Lung (tissue), 16 donors: ENCODE data around the gene RPL38. TPM values are rescaled to one million over a fixed set of nuclear protein-coding genes. Genes with fewer than 3 reads are reported as not detected.

Experiments
- ATAC-seq: fragments of 200-7000 bp; cut with Tn5 transposase; one replicate; pipeline ENCODE4 v1.9.1; 2020; ENCODE audit warnings: moderate number of reproducible peaks; ENCODE audit not compliant: insufficient read depth, low FRiP score
- DNase-seq, 3 donors: peaks; one replicate each; pipeline ENCODE4 v3.0.0-alpha.2; 2013 to 2017
- H3K27ac ChIP-seq, 2 donors: one replicate each; pipeline ENCODE4 v1.5.1; 2013; ENCODE audit warnings: mild to moderate bottlenecking in 2 of 2, moderate library complexity in 2 of 2, control low read depth in 1 of 2, inconsistent platforms in 1 of 2, low read depth in 1 of 2, low read length in 1 of 2
- H3K27me3 ChIP-seq, 3 donors: one replicate each; pipeline ENCODE4 v1.5.1; 2013; ENCODE audit warnings: low read length in 2 of 3; ENCODE audit not compliant: control insufficient read depth in 3 of 3, insufficient read depth in 3 of 3
- H3K36me3 ChIP-seq, 4 donors: one replicate each; pipeline ENCODE4 v1.5.1; 2013; ENCODE audit warnings: low read length in 4 of 4, mild to moderate bottlenecking in 1 of 4, moderate library complexity in 1 of 4; ENCODE audit not compliant: control insufficient read depth in 4 of 4, insufficient read depth in 4 of 4
- H3K4me1 ChIP-seq, 5 donors: one replicate each; pipeline ENCODE4 v1.5.1; 2013; ENCODE audit warnings: low read length in 5 of 5, mild to moderate bottlenecking in 2 of 5, moderate library complexity in 1 of 5; ENCODE audit not compliant: control insufficient read depth in 5 of 5, insufficient read depth in 5 of 5
- H3K4me3 ChIP-seq: one replicate; pipeline ENCODE4 v1.5.1; 2013; ENCODE audit warnings: mild to moderate bottlenecking, control low read depth, moderate library complexity
- H3K9ac ChIP-seq, 2 donors: one replicate each; pipeline ENCODE4 v1.5.1; 2013; ENCODE audit warnings: low read length in 2 of 2, control low read depth in 1 of 2; ENCODE audit not compliant: insufficient read depth in 1 of 2
- H3K9me3 ChIP-seq, 4 donors: one replicate each; pipeline ENCODE4 v1.5.1; 2013; ENCODE audit warnings: low read length in 3 of 4, mild to moderate bottlenecking in 1 of 4, moderate library complexity in 1 of 4; ENCODE audit not compliant: control insufficient read depth in 4 of 4, insufficient read depth in 3 of 4
- WGBS, 2 donors: extraction: QIAGEN DNeasy Blood & Tissue Kit; methylation state at CpG; one replicate each; pipeline ENCODE4 v1.1.7; 2013; 5-methylcytosine and 5-hydroxymethylcytosine counted together
- long read RNA-seq, 5 donors: transcript quantifications; one replicate each; lab custom pipeline, GENCODE V29; 2026
- polyA plus RNA-seq, 2 donors: library from polyadenylated mRNA; stranded (reverse); fragments of 200-250 nt; gene quantifications; one replicate each; pipeline ENCODE4 v1.2.1, GENCODE V29; 2013
- total RNA-seq, 2 donors: library from RNA; depleted of rRNA in 1 of 2; stranded (reverse); fragments of >200 nt in 1 of 2; gene quantifications; one replicate each; pipeline ENCODE4 v1.2.1, GENCODE V29; 2014 to 2021
- TF ChIP-seq, protein P1 (sequence below): IDR thresholded peaks from 2 replicates; pipeline ENCODE4 v1.5.1; 2012; ENCODE audit warnings: mild to moderate bottlenecking; ENCODE audit errors: control extremely low read depth, extremely low read depth
- donor health status: control.
- donor health status: control.
- donor health status: Bipolar disorder and iron deficiency.
- donor health status: healthy.
- donor health status: DM: yes; HTN: yes; CAD: no.

The RPL38 gene
- 1,000 to 10,000 TPM in 1 of 2 donors, 100 to 1,000 TPM in 1; 686 to 1,416 TPM for total RNA-seq
- polyA plus RNA-seq, result 1,000 to 10,000 TPM in 1 of 2 donors, 100 to 1,000 TPM in 1; 765 to 2,752 TPM
- long read RNA-seq, donor 1, transcript RPL38-201 (5 exons, 1,170 nt), result major isoform, 1,586 of 2,424 reads
- long read RNA-seq, donor 1, transcript RPL38-206 (4 exons, 532 nt), result minor isoform, 96 of 2,424 reads
- long read RNA-seq, donor 1, transcript RPL38-202 (5 exons, 431 nt), result minor isoform, 192 of 2,424 reads
- long read RNA-seq, donor 1, transcript RPL38-207 (4 exons, 429 nt), result minor isoform, 149 of 2,424 reads
- long read RNA-seq, donor 1, partial matches to known transcripts, result 235 of 2,424 reads
- long read RNA-seq, donor 1, other reads (novel, unspliced or antisense), result 139 of 2,424 reads
- long read RNA-seq, donor 2, transcript RPL38-206 (4 exons, 532 nt), result minor isoform, 52 of 1,247 reads
- long read RNA-seq, donor 2, transcript RPL38-201 (5 exons, 1,170 nt), result major isoform, 799 of 1,247 reads
- long read RNA-seq, donor 2, transcript RPL38-202 (5 exons, 431 nt), result minor isoform, 144 of 1,247 reads
- long read RNA-seq, donor 2, transcript RPL38-207 (4 exons, 429 nt), result minor isoform, 57 of 1,247 reads
- long read RNA-seq, donor 2, partial matches to known transcripts, result 120 of 1,247 reads
- long read RNA-seq, donor 2, other reads (novel, unspliced or antisense), result 65 of 1,247 reads
- long read RNA-seq, donor 3, transcript RPL38-206 (4 exons, 532 nt), result minor isoform, 65 of 1,428 reads
- long read RNA-seq, donor 3, transcript RPL38-201 (5 exons, 1,170 nt), result major isoform, 937 of 1,428 reads
- long read RNA-seq, donor 3, transcript RPL38-202 (5 exons, 431 nt), result minor isoform, 115 of 1,428 reads
- long read RNA-seq, donor 3, transcript RPL38-207 (4 exons, 429 nt), result minor isoform, 98 of 1,428 reads
- long read RNA-seq, donor 3, partial matches to known transcripts, result 114 of 1,428 reads
- long read RNA-seq, donor 3, other reads (novel, unspliced or antisense), result 76 of 1,428 reads
- long read RNA-seq, donor 4, transcript RPL38-201 (5 exons, 1,170 nt), result major isoform, 899 of 1,441 reads
- long read RNA-seq, donor 4, transcript RPL38-206 (4 exons, 532 nt), result minor isoform, 70 of 1,441 reads
- long read RNA-seq, donor 4, transcript RPL38-207 (4 exons, 429 nt), result minor isoform, 62 of 1,441 reads
- long read RNA-seq, donor 4, transcript RPL38-202 (5 exons, 431 nt), result minor isoform, 160 of 1,441 reads
- long read RNA-seq, donor 4, partial matches to known transcripts, result 201 of 1,441 reads
- long read RNA-seq, donor 4, other reads (novel, unspliced or antisense), result 34 of 1,441 reads
- long read RNA-seq, donor 5, transcript RPL38-202 (5 exons, 431 nt), result minor isoform, 169 of 2,361 reads
- long read RNA-seq, donor 5, transcript RPL38-206 (4 exons, 532 nt), result minor isoform, 121 of 2,361 reads
- long read RNA-seq, donor 5, transcript RPL38-201 (5 exons, 1,170 nt), result major isoform, 1,514 of 2,361 reads
- long read RNA-seq, donor 5, transcript RPL38-207 (4 exons, 429 nt), result minor isoform, 109 of 2,361 reads
- long read RNA-seq, donor 5, partial matches to known transcripts, result 245 of 2,361 reads
- long read RNA-seq, donor 5, other reads (novel, unspliced or antisense), result 185 of 2,361 reads

DNA sequence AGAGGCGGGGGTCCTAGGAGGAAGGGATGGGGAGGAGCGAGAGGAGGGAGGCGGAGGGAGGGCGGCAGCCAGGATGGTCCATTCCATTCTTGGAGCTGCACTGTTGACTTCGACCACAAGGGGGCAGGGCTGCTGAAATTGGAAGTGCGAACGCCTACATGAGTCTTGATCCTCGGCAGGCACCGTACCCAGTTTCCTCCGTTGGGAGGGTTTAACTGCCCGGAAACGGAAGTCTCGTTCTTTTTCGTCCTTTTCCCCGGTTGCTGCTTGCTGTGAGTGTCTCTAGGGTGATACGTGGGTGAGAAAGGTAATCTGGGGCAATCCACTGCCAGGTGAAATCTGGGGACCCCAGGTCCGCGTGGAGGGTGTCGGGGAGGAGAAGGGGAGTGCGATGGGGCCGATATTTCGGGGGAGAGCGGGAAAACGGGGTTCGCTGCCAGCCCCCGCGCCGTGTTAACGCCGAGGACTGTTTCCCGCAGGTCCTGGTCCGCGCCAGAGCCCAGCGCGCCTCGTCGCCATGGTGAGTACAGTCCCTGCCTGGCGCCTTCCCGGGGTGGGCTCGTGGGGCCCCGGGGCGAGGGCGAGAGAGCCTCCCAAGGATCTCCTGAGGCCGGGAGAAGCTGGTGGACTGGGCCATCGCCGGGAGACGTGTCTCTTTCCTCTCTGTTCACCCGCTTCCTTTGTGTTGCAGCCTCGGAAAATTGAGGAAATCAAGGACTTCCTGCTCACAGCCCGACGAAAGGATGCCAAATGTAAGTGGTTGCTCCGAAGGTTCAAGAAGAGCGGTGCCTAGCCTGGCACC, at the start of gene RPL38:
TSS of gene RPL38 (plus strand) at position 240 of the 802 bp plus-strand sequence. CDS start at position 518, 278 bp downstream.
- peaks cover 3 to 27% (median 21%) of the 10 kb centered on the region in 4 donors for H3K36me3 ChIP-seq
- H3K27ac ChIP-seq, result peak within 1 kb of the TSS; percentile 83 to 90
- 1% methylated on average over 53 of the region's 53 CpGs for WGBS, 2 donors
- H3K4me3 ChIP-seq, result peak within 1 kb of the TSS; percentile 90
- DNase-seq (peak; percentile 96 to 99 (median 97)), ATAC-seq (peak; percentile 94)
- H3K27me3 ChIP-seq, result peaks cover 0 to 8% (median 0%) of the 10 kb centered on the region in 3 donors
- TF ChIP-seq, protein P1, sequence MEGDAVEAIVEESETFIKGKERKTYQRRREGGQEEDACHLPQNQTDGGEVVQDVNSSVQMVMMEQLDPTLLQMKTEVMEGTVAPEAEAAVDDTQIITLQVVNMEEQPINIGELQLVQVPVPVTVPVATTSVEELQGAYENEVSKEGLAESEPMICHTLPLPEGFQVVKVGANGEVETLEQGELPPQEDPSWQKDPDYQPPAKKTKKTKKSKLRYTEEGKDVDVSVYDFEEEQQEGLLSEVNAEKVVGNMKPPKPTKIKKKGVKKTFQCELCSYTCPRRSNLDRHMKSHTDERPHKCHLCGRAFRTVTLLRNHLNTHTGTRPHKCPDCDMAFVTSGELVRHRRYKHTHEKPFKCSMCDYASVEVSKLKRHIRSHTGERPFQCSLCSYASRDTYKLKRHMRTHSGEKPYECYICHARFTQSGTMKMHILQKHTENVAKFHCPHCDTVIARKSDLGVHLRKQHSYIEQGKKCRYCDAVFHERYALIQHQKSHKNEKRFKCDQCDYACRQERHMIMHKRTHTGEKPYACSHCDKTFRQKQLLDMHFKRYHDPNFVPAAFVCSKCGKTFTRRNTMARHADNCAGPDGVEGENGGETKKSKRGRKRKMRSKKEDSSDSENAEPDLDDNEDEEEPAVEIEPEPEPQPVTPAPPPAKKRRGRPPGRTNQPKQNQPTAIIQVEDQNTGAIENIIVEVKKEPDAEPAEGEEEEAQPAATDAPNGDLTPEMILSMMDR, result peak; percentile 93
- H3K9me3 ChIP-seq, result no peaks in the 10 kb centered on the region
- H3K4me1 ChIP-seq, result peaks cover 3 to 17% (median 8%) of the 10 kb centered on the region in 5 donors
- peak within 1 kb of the TSS; percentile 93 to 97 for H3K9ac ChIP-seq

DNA sequence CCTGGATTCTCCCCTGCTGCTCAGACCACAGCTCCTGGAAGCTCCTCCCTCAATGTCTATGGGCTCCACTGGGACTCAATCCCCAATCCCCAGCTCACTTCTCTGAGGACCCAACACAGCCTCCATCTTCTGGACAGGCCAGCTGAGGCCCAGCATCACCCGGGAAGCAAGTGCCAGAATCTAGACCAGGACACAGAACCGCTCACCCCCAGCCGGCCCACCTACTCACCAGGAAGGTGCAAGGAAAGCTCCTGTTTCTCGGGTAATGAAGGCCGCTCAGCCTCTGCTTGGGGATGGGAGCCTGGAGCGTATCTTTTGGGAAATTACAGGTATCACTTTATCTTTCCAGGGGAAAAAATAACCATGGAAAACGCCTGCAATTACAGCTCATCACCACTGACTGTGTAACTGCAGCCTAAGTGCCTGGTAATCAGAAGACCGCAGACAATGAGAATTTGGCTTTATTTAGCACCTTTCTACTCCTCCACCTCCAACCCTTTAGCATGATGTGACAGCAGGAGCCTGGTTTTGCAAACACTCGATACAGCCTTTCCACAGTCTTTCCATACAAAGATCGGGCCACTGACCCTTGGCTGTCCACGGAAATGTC, 49.6 kb upstream of the RPL38 start:
- TF ChIP-seq, protein P1, result no peak
- H3K9ac ChIP-seq, result no peak overlapping the region
- 89 to 91% methylated on average over 11 of the region's 11 CpGs for WGBS, 2 donors
- no peak overlapping the region for H3K27ac ChIP-seq
- DNase-seq (no peak), ATAC-seq (no peak)
- H3K27me3 ChIP-seq, result no peaks in the 10 kb centered on the region
- no peak overlapping the region for H3K4me3 ChIP-seq
- peaks cover 0 to 5% (median 0%) of the 10 kb centered on the region in 4 donors for H3K9me3 ChIP-seq
- H3K4me1 ChIP-seq, result peaks cover 0 to 4% (median 0%) of the 10 kb centered on the region in 5 donors
- no peaks in the 10 kb centered on the region for H3K36me3 ChIP-seq
